AG04449 (cell line): ENCODE measurements around the gene RHEB.

ENCODE experiments used
- CTCF ChIA-PET: fragments of 350-600 bp; formaldehyde crosslinking; extraction: SDS; loops from one replicate; lab custom pipeline; 2021; ENCODE audit warnings: antibody characterized with exemption; lab: Yijun Ruan, JAX
- POLR2A ChIA-PET: fragments of 400-600, 350-600 bp; formaldehyde crosslinking; extraction: SDS; loops from one replicate; lab custom pipeline; 2020; ENCODE audit warnings: antibody characterized with exemption, inconsistent platforms; lab: Yijun Ruan, JAX
- DNase-seq: peaks from one replicate; pipeline ENCODE4 v3.0.0-alpha.2; 2010; ENCODE audit warnings: low read depth, low spot score
- H3K4me3 ChIP-seq: 2 replicates; pipeline ENCODE4 v1.5.1; 2011; ENCODE audit warnings: low read depth, mild to moderate bottlenecking, control low read depth, low read length
- CTCF ChIP-seq: IDR thresholded peaks from one replicate; pipeline ENCODE4 v1.5.1; 2011; ENCODE audit warnings: mild to moderate bottlenecking, moderate library complexity, low read length, control low read depth, inconsistent platforms; ENCODE audit not compliant: insufficient read depth; ENCODE audit errors: missing control alignments

The RHEB gene

DNA sequence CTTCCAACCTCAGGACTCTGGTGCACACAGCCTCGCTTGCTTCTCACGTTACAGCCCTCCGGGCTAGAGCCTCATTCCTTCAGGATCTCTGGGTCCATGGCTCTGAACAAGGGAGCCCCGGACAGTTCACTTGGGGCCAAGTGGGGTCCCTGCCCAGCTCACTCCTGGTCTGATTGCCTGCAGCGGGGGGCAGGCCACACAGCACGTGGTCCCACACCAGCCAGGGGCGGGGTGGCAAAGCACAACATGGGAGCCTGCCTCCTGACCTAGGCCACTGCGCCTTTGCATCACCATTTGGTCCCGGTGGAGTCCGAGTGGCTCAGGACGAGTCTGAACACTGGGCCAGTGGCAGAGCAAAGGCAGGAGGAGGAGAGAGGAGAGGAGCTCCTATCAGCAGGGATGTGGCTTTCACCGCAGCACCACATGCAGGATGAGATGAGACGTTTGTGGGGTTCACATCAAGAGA lies 66.3 kb downstream of the RHEB start:
- H3K4me3 ChIP-seq: no peak overlapping the region
- no peak for TF ChIP-seq CTCF
- CTCF ChIA-PET: interaction anchor here (1.3 to 14.9 kb wide), 2 partner anchors 83 to 116 kb away, joined by 3 to 270 read pairs; no protein-coding TSS in a partner anchor
- no peak for DNase-seq
- POLR2A ChIA-PET: no interaction called here

DNA sequence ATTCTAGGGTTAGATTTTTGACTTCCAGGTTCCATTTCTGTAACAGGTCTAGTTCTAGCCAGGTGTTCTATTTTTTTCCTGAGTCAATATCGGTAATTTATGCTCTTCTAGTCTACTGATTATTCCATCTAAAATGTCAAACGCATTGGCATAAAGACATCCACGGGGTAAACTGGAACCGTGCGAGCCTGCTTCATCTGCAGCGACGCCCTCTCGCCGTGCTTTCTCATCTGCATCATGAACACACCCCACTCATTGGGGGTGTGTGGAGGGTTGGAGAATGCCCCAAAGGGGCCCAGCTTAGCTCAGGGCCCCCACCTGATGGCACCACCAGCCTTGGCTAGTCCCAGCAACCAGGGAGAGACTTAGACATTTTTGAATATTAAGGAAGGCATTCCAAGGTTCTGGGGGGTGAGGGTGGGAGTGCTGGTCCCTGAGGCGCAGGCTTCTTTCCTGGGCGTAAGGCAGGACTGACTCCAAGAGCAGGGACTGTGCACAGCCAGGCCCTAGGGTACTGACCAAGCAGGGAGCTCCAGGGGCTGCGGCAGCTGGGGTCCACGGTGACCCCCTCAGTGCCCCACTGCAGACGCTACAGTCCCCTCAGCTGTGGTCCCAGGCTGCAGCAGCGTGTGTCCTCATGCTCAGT lies 66.9 kb downstream of the RHEB start:
- ChIA-PET POLR2A (no interaction called here), CTCF (interaction anchor here (1.3 to 14.9 kb wide), 2 partner anchors 82 to 116 kb away, joined by 3 to 270 read pairs; no protein-coding TSS in a partner anchor)
- TF ChIP-seq CTCF: no peak
- DNase-seq: no peak
- H3K4me3 ChIP-seq: no peak overlapping the region

DNA sequence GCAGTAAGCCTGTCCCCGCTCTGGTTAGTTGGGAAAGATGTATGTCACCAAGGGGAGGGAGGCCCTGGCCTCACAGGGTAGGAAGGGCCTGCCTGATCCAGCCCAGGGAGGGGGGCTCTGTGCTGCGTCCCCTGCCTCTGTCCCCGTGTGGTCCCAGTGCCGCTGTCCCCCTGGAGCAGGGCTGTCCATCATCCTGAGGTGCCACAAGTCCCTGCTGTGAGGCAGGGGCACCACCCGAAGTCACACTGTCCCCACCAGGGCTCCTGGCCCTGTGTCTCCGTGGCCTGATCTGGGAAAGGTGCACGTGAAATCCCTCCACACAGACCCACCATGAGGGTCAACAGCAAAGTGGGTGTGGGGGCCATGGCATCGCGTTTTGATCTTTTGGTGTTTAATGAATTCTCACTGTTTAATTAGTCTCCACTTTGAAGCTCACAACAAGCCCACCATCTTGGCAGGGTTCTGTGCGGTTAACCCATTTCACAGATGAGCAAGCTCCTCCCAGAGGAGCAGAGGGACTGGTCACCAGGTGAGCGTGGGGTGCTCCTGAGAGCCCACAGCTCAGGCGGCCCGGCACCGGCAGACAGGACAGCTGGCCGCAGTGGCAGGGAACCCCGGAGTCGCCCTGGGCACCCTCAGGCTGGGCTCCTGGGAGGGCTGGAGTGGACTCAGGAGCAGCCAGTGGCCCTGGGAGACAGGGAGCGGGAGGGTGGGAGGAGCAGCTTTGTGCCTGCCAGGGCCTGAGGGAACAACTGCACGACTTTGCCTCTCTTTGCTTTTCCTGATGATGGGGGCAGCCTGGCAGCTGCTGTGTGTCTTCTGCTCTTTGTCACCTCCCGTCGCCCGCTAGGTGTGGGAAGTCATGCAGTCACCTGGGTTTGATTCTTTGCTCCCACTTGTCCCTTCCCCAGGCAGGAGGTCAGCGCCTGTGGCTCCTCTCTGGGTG lies 67.8 kb downstream of the RHEB start:
- ChIA-PET POLR2A (no interaction called here), CTCF (interaction anchor here (0.9 to 14.9 kb wide), 5 partner anchors 14 to 307 kb away, joined by 3 to 270 read pairs (median 48); partner anchors contain the start of gene CRYGN)
- TF ChIP-seq CTCF: no peak
- H3K4me3 ChIP-seq: no peak overlapping the region
- DNase-seq: no peak

GRCh38 chr7:151451156-151451555 lies 68.5 kb downstream of the RHEB start:
- no peak for DNase-seq
- CTCF ChIA-PET: interaction anchor here (0.7 to 14.9 kb wide), 8 partner anchors 8 to 308 kb away, joined by 3 to 270 read pairs (median 53); partner anchors contain the start of gene CRYGN
- no peak overlapping the region for H3K4me3 ChIP-seq
- POLR2A ChIA-PET: interaction anchor here (0.6 kb wide), 1 partner anchor 87 kb away, joined by 4 read pairs; no protein-coding TSS in a partner anchor
- no peak for TF ChIP-seq CTCF

DNA sequence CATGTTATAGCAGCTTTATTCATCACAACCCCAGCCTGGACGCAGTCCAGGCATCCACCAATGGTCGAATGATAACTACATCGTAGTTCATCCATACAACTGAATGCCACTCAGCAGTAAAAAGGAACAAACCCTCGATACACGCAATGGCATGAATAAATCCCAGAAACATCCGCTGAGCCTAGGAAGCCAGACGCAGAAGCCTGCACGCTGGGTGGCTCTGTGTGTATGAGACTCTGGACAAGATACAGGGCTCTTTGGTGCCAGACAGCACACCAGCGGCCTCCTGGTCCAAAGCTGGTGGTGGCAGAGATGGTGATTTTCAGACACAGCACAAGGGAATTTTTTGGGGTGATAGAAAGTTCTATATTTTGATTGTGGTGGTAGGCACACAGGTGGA lies 69.7 kb downstream of the RHEB start:
- CTCF ChIA-PET: interaction anchor here (0.7 to 14.9 kb wide), 21 partner anchors 8 to 309 kb away, joined by 3 to 270 read pairs (median 7); partner anchors contain the start of gene CRYGN
- H3K4me3 ChIP-seq: no peak overlapping the region
- no peak for DNase-seq
- POLR2A ChIA-PET: no interaction called here
- no peak for TF ChIP-seq CTCF
